IMR-90 (cell line): ENCODE measurements around the gene BRD3. TPM values are rescaled to one million over a fixed set of nuclear protein-coding genes. Genes with fewer than 3 reads are reported as not detected.

Experiments used
- ATAC-seq: fragments of 200-7000 bp; cut with Tn5 transposase; 2 replicates; pipeline ENCODE4 v1.9.1; 2020; ENCODE audit warnings: low read depth, mild to moderate bottlenecking, moderate library complexity
- BruUV-seq: library from RNA; stranded (reverse); fragments of 400-500 nt; replicated peaks from 2 replicates; lab custom pipeline; 2021; lab: Mats Ljungman, UMichigan
- CTCF ChIA-PET: fragments of 300-600 bp; formaldehyde crosslinking; extraction: SDS; loops from one replicate; lab custom pipeline; 2021; ENCODE audit warnings: antibody characterized with exemption; lab: Yijun Ruan, JAX
- POLR2A ChIA-PET: fragments of 300-600 bp; sonication (Branson Sonifier 250); formaldehyde crosslinking; loops from one replicate; lab custom pipeline; 2022; ENCODE audit warnings: antibody characterized with exemption; ENCODE audit not compliant: unreplicated experiment; lab: Charles Lee
- DNase-seq: peaks from one replicate; pipeline ENCODE4 v3.0.0; 2013
- H2AFZ ChIP-seq: replicated peaks from 2 replicates; pipeline ENCODE3; 2013; ENCODE audit warnings: low read length, mild to moderate bottlenecking; ENCODE audit not compliant: poor library complexity
- H2AK5ac ChIP-seq: 2 replicates; pipeline ENCODE4 v1.6.1; 2013; ENCODE audit warnings: low read depth, low read length, inconsistent platforms
- H2AK9ac ChIP-seq: replicated peaks from 2 replicates; pipeline ENCODE3; 2013; ENCODE audit warnings: mild to moderate bottlenecking, low read depth, low read length, moderate library complexity; ENCODE audit not compliant: poor library complexity
- H2BK120ac ChIP-seq: 2 replicates; pipeline ENCODE4 v1.6.1; 2013; ENCODE audit warnings: low read depth, low read length, inconsistent platforms
- H2BK15ac ChIP-seq: 3 replicates; pipeline ENCODE4 v1.6.1; 2013; ENCODE audit warnings: low read depth, low read length, inconsistent platforms
- H2BK20ac ChIP-seq: 2 replicates; pipeline ENCODE4 v1.6.1; 2013; ENCODE audit warnings: low read depth, mild to moderate bottlenecking, inconsistent platforms, low read length, moderate library complexity
- H2BK5ac ChIP-seq: 2 replicates; pipeline ENCODE4 v1.6.1; 2013; ENCODE audit warnings: mild to moderate bottlenecking, low read depth, low read length, inconsistent platforms; ENCODE audit not compliant: poor library complexity, severe bottlenecking
- H3K14ac ChIP-seq: replicated peaks from 2 replicates; pipeline ENCODE4 v1.6.1; 2013; ENCODE audit warnings: low read depth, low read length, inconsistent platforms
- H3K18ac ChIP-seq: 2 replicates; pipeline ENCODE4 v1.6.1; 2013; ENCODE audit warnings: low read depth, low read length, control low read depth
- H3K23ac ChIP-seq: 2 replicates; pipeline ENCODE4 v1.6.1; 2013; ENCODE audit warnings: low read depth, low read length, inconsistent platforms
- H3K27ac ChIP-seq: 2 replicates; pipeline ENCODE4 v1.5.1; 2013; ENCODE audit warnings: mild to moderate bottlenecking, control low read depth, low read length; ENCODE audit not compliant: insufficient read depth
- H3K27me3 ChIP-seq: 2 replicates; pipeline ENCODE4 v1.6.1; 2013; ENCODE audit warnings: low read length; ENCODE audit not compliant: control insufficient read depth, insufficient read depth
- H3K36me3 ChIP-seq: 2 replicates; pipeline ENCODE4 v1.6.1; 2013; ENCODE audit warnings: low read length, mixed read lengths; ENCODE audit not compliant: control insufficient read depth, insufficient read depth
- H3K4ac ChIP-seq: 2 replicates; pipeline ENCODE4 v1.6.1; 2013; ENCODE audit warnings: low read depth, low read length, inconsistent platforms
- H3K4me1 ChIP-seq: 2 replicates; pipeline ENCODE4 v1.6.1; 2013; ENCODE audit warnings: low read length, mixed read lengths; ENCODE audit not compliant: control insufficient read depth, insufficient read depth
- H3K4me2 ChIP-seq: 2 replicates; pipeline ENCODE4 v1.6.1; 2013; ENCODE audit warnings: low read depth, mild to moderate bottlenecking, control low read depth, low read length, moderate library complexity
- H3K4me3 ChIP-seq: 2 replicates; pipeline ENCODE4 v1.5.1; 2013; ENCODE audit warnings: low read depth, mild to moderate bottlenecking, control low read depth, low read length, moderate library complexity; ENCODE audit not compliant: insufficient read depth
- H3K56ac ChIP-seq: 2 replicates; pipeline ENCODE4 v1.6.1; 2013; ENCODE audit warnings: low read length, inconsistent platforms; ENCODE audit not compliant: insufficient read depth; ENCODE audit errors: extremely low read depth
- H3K79me1 ChIP-seq, 2 experiments: 2 replicates each; pipeline ENCODE4 v1.6.1; 2013; ENCODE audit warnings: low read length in 2 of 2, inconsistent platforms in 1 of 2, low read depth in 1 of 2
- H3K9ac ChIP-seq: 2 replicates; pipeline ENCODE4 v1.6.1; 2013; ENCODE audit warnings: low read depth, low read length, control low read depth
- H3K9me1 ChIP-seq: 2 replicates; pipeline ENCODE4 v1.6.1; 2013; ENCODE audit warnings: low read length, inconsistent platforms; ENCODE audit not compliant: insufficient read depth
- H3K9me3 ChIP-seq: 2 replicates; pipeline ENCODE4 v1.6.1; 2013; ENCODE audit warnings: low read length; ENCODE audit not compliant: control insufficient read depth, insufficient read depth
- H4K20me1 ChIP-seq: 2 replicates; pipeline ENCODE4 v1.6.1; 2013; ENCODE audit warnings: low read length, inconsistent platforms; ENCODE audit not compliant: insufficient read depth
- H4K5ac ChIP-seq: 2 replicates; pipeline ENCODE4 v1.6.1; 2013; ENCODE audit warnings: mild to moderate bottlenecking, low read depth, low read length, control low read depth
- H4K8ac ChIP-seq, 2 experiments: 2 replicates each; pipeline ENCODE4 v1.6.1; 2013; ENCODE audit warnings: low read depth in 2 of 2, low read length in 2 of 2, control low read depth in 1 of 2, inconsistent platforms in 1 of 2
- H4K91ac ChIP-seq: 2 replicates; pipeline ENCODE4 v1.6.1; 2013; ENCODE audit warnings: low read depth, low read length, inconsistent platforms; ENCODE audit not compliant: insufficient read depth
- BHLHE40 ChIP-seq: fragments of 150-350 bp; IDR thresholded peaks from 2 replicates; pipeline ENCODE4 v1.6.1; 2016; ENCODE audit warnings: mild to moderate bottlenecking, low read depth, low read length
- CHD1 ChIP-seq: IDR thresholded peaks from 2 replicates; pipeline ENCODE4 v1.6.1; 2012; ENCODE audit warnings: low read depth, low read length, improper control_type of control experiment
- FOS ChIP-seq: fragments of 150-350 bp; IDR thresholded peaks from 2 replicates; pipeline ENCODE4 v1.6.1; 2016; ENCODE audit warnings: low read depth, low read length
- MAFK ChIP-seq: IDR thresholded peaks from 2 replicates; pipeline ENCODE4 v1.6.1; 2012; ENCODE audit warnings: low read depth, low read length, improper control_type of control experiment
- MAZ ChIP-seq: IDR thresholded peaks from 2 replicates; pipeline ENCODE4 v1.6.1; 2012; ENCODE audit warnings: low read depth, mild to moderate bottlenecking, low read length, improper control_type of control experiment, moderate library complexity, borderline replicate concordance
- MXI1 ChIP-seq: IDR thresholded peaks from 2 replicates; pipeline ENCODE4 v1.6.1; 2012; ENCODE audit warnings: low read depth, mild to moderate bottlenecking, low read length, moderate library complexity, borderline replicate concordance
- NFE2L2 ChIP-seq: fragments of 150-350 bp; IDR thresholded peaks from 2 replicates; pipeline ENCODE4 v1.6.1; 2016; ENCODE audit warnings: low read depth, mild to moderate bottlenecking, low read length
- POLR2A ChIP-seq: IDR thresholded peaks from 2 replicates; pipeline ENCODE4 v1.6.1; 2012; ENCODE audit warnings: mild to moderate bottlenecking, low read depth, low read length
- RAD21 ChIP-seq: IDR thresholded peaks from 2 replicates; pipeline ENCODE4 v1.6.1; 2012; ENCODE audit warnings: low read length, improper control_type of control experiment
- RCOR1 ChIP-seq: IDR thresholded peaks from 2 replicates; pipeline ENCODE4 v1.6.1; 2012; ENCODE audit warnings: mild to moderate bottlenecking, low read length, improper control_type of control experiment; ENCODE audit not compliant: insufficient replicate concordance
- SMC3 ChIP-seq: fragments of 150-350 bp; IDR thresholded peaks from 2 replicates; pipeline ENCODE4 v1.6.1; 2016; ENCODE audit warnings: low read depth, mild to moderate bottlenecking, antibody characterized with exemption, low read length, moderate library complexity
- WGBS, 2 experiments: methylation state at CpG; one replicate each; pipeline versions ENCODE4 v1.1.5 to v1.1.7; 2013; ENCODE audit warnings: missing lambda C conversion rate in 2 of 2; ENCODE audit not compliant: insufficient read length in 1 of 2; ENCODE audit errors: extremely low coverage in 2 of 2; 5-methylcytosine and 5-hydroxymethylcytosine counted together
- dilution Hi-C: fragments of 300-500 bp; cut with HindIII; formaldehyde crosslinking; loops from one replicate; pipeline ENCODE4 v1.14.3; 2018; ENCODE audit warnings: low sequenced_read_pairs; ENCODE audit not compliant: unreplicated experiment
- in situ Hi-C: fragments of 300-500 bp; cut with MboI; formaldehyde crosslinking; loops from 3 replicates; pipeline ENCODE4 v1.14.3; 2019; ENCODE audit warnings: low sequenced_read_pairs, inconsistent platforms, mixed read lengths
- intact Hi-C: fragments of 100-400 bp; cut with micrococcal nuclease; formaldehyde crosslinking; loops from 2 replicates; pipeline ENCODE4 v1.10.0; 2022
- polyA plus RNA-seq, 3 experiments: library from polyadenylated mRNA; depleted of rRNA; stranded (reverse); fragments of >200 nt; gene quantifications; 2 replicates each; pipeline ENCODE4 v1.2.3, GENCODE V29; 2012; ENCODE audit warnings: low replicate concordance in 1 of 3
- total RNA-seq: library from RNA; depleted of rRNA; stranded (reverse); fragments of >200 nt; gene quantifications from 2 replicates; pipeline ENCODE4 v1.2.3, GENCODE V29; 2012
- TF ChIP-seq, protein P1 (sequence below): fragments of 150-350 bp; IDR thresholded peaks from 2 replicates; pipeline ENCODE4 v1.6.1; 2017; ENCODE audit warnings: mild to moderate bottlenecking, antibody characterized with exemption, low read length, low read depth
- TF ChIP-seq, protein P2 (sequence below): conservative IDR thresholded peaks from 2 replicates; pipeline ENCODE4 v1.5.1; 2012; ENCODE audit warnings: mild to moderate bottlenecking, low read depth, low read length, improper control_type of control experiment

Gene BRD3
- total and polyA plus RNA-seq, 2 of the 4 experiments (the other 2 are of a cell fraction), result 2.2 to 7.1 TPM

DNA sequence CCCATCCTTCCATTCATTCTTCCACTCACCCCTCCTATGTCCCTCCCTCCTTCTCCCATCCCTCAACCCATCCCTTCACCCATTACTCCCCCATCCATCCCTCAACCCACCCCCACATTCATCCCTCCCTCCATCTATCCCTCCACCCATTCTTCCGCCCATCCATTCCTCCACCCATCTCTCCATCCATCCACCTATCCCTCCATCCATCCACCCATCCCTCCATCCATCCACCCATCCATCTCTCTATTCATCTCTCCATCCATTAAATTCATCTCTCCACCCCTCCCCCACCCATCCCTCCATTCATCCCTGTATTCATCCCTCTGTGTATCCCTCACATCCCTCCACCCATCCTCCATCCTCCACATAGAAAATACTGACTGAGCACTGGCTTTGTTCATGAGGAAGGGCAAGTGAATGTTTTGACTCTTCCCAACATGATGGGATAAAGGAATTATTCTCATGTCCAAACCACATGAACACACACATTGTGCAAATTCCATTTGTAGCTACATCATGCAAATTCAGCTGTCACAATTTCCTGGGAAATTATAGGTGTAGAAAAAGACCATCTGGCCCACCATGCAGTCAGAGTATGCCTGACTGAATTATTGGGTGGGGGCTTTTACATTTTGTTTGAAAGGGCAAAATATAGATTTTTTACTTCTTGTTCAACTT lies 68.8 kb downstream of the BRD3 start:
- peak; percentile 66 for DNase-seq
- H3K23ac ChIP-seq, result no peak overlapping the region
- ChIA-PET CTCF (interaction anchor here (1.5 kb wide), 1 partner anchor 217 kb away, joined by 4 read pairs; no protein-coding TSS in a partner anchor), POLR2A (no interaction called here)
- peaks cover 4% of the 10 kb centered on the region; the same call in 1 of the 2 replicates for H3K4me1 ChIP-seq
- no peak overlapping the region for H4K5ac ChIP-seq
- 0 out of 2 replicates have a peak, but pooled peaks cover 3% of the 10 kb centered on the region for H3K9me1 ChIP-seq
- dilution Hi-C loops, result no loop called here
- H3K4ac ChIP-seq, result no peak overlapping the region
- H3K56ac ChIP-seq, result no peak overlapping the region
- no peaks in the 10 kb centered on the region for H3K9me3 ChIP-seq
- no peak overlapping the region for H2BK20ac ChIP-seq
- no peak overlapping the region for H2AK5ac ChIP-seq
- in situ Hi-C loops, result loop anchor here (10.0 kb wide), 1 partner anchor 464 kb away; the partner anchor contains the start of gene ADAMTSL2
- no peak overlapping the region for H2BK5ac ChIP-seq
- 100% methylated on average over 1 of the region's 1 CpG for WGBS, 2 experiments
- no peak for TF ChIP-seq SMC3
- TF ChIP-seq, protein P1, sequence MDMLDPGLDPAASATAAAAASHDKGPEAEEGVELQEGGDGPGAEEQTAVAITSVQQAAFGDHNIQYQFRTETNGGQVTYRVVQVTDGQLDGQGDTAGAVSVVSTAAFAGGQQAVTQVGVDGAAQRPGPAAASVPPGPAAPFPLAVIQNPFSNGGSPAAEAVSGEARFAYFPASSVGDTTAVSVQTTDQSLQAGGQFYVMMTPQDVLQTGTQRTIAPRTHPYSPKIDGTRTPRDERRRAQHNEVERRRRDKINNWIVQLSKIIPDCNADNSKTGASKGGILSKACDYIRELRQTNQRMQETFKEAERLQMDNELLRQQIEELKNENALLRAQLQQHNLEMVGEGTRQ, result no peak
- TF ChIP-seq MAFK, result no peak
- no peak for TF ChIP-seq CHD1
- no peak for TF ChIP-seq MXI1
- TF ChIP-seq POLR2A, result no peak
- no peak for TF ChIP-seq RAD21
- TF ChIP-seq, protein P2, sequence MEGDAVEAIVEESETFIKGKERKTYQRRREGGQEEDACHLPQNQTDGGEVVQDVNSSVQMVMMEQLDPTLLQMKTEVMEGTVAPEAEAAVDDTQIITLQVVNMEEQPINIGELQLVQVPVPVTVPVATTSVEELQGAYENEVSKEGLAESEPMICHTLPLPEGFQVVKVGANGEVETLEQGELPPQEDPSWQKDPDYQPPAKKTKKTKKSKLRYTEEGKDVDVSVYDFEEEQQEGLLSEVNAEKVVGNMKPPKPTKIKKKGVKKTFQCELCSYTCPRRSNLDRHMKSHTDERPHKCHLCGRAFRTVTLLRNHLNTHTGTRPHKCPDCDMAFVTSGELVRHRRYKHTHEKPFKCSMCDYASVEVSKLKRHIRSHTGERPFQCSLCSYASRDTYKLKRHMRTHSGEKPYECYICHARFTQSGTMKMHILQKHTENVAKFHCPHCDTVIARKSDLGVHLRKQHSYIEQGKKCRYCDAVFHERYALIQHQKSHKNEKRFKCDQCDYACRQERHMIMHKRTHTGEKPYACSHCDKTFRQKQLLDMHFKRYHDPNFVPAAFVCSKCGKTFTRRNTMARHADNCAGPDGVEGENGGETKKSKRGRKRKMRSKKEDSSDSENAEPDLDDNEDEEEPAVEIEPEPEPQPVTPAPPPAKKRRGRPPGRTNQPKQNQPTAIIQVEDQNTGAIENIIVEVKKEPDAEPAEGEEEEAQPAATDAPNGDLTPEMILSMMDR, result no peak
- TF ChIP-seq FOS, result no peak
- TF ChIP-seq MAZ, result no peak
- TF ChIP-seq BHLHE40, result no peak
- no peak for TF ChIP-seq RCOR1
- TF ChIP-seq NFE2L2, result no peak
- H2BK15ac ChIP-seq, result no peak overlapping the region
- H4K20me1 ChIP-seq, result peaks cover 6% of the 10 kb centered on the region
- H3K27me3 ChIP-seq, result peaks cover 6% of the 10 kb centered on the region; the same call in 1 of the 2 replicates
- no peak overlapping the region for H3K4me3 ChIP-seq
- H2AFZ ChIP-seq, result no peak overlapping the region
- no TSS peak for BruUV-seq
- H4K91ac ChIP-seq, result no peak overlapping the region
- intact Hi-C loops, result no loop called here
- no peak overlapping the region for H3K9ac ChIP-seq
- H3K18ac ChIP-seq, result no peak overlapping the region
- H2AK9ac ChIP-seq, result no peak overlapping the region
- no peaks in the 10 kb centered on the region for H3K36me3 ChIP-seq
- H3K79me1 ChIP-seq, result peaks cover 0 to 6% of the 10 kb centered on the region in 2 experiments; a peak in 1 of 4 replicates
- ATAC-seq, result 0 out of 2 replicates have a peak, but pooled peaks have one; percentile 5
- H3K4me2 ChIP-seq, result no peak overlapping the region
- H3K14ac ChIP-seq, result no peak overlapping the region
- H4K8ac ChIP-seq, result no peak overlapping the region
- H3K27ac ChIP-seq, result no peak overlapping the region
- H2BK120ac ChIP-seq, result no peak overlapping the region
